A673 (cell line): ENCODE measurements around the gene ARSI. TPM values are rescaled to one million over a fixed set of nuclear protein-coding genes. Genes with fewer than 3 reads are reported as not detected.

Experiments used
- BruUV-seq: library from RNA; stranded (reverse); fragments of 400-500 nt; replicated peaks from 2 replicates; lab custom pipeline; 2021; lab: Mats Ljungman, UMichigan
- CTCF ChIA-PET: fragments of 300-600 bp; sonication (Branson Sonifier 250); formaldehyde crosslinking; loops from one replicate; lab custom pipeline; 2022; ENCODE audit warnings: antibody characterized with exemption; lab: Charles Lee
- POLR2A ChIA-PET: fragments of 300-600 bp; sonication (Branson Sonifier 250); formaldehyde crosslinking; loops from one replicate; lab custom pipeline; 2022; ENCODE audit warnings: antibody characterized with exemption; ENCODE audit not compliant: low non-redundant PET; lab: Charles Lee
- DNase-seq: peaks from one replicate; pipeline ENCODE4 v3.0.0-alpha.2; 2015; ENCODE audit warnings: low spot score
- H3K27ac ChIP-seq: fragments of 200-600 bp; sonication (generic); 2 replicates; pipeline ENCODE4 v1.5.1; 2016; ENCODE audit warnings: mixed run types, low read depth, mild to moderate bottlenecking, mixed read lengths, antibody characterized with exemption, low read length; ENCODE audit not compliant: poor library complexity, severe bottlenecking
- H3K27me3 ChIP-seq: fragments of 200-600 bp; sonication (generic); replicated peaks from 2 replicates; pipeline ENCODE4 v1.6.1; 2017; ENCODE audit warnings: mixed run types, low read depth, mild to moderate bottlenecking, mixed read lengths, antibody characterized with exemption, low read length; ENCODE audit not compliant: insufficient read depth, poor library complexity
- H3K36me3 ChIP-seq: fragments of 200-600 bp; sonication (generic); 2 replicates; pipeline ENCODE4 v1.6.1; 2016; ENCODE audit warnings: mixed run types, mild to moderate bottlenecking, mixed read lengths, antibody characterized with exemption, low read length; ENCODE audit not compliant: insufficient read depth, poor library complexity, severe bottlenecking
- H3K4me1 ChIP-seq: fragments of 200-600 bp; sonication (generic); 2 replicates; pipeline ENCODE4 v1.6.1; 2017; ENCODE audit warnings: mixed run types, mild to moderate bottlenecking, mixed read lengths, antibody characterized with exemption, low read length; ENCODE audit not compliant: insufficient read depth, poor library complexity, severe bottlenecking
- H3K4me3 ChIP-seq: fragments of 200-600 bp; sonication (generic); 2 replicates; pipeline ENCODE4 v1.5.1; 2016; ENCODE audit warnings: low read depth, mixed run types, mild to moderate bottlenecking, mixed read lengths, low read length; ENCODE audit not compliant: poor library complexity, severe bottlenecking
- H3K9me3 ChIP-seq: fragments of 200-600 bp; sonication (generic); 2 replicates; pipeline ENCODE4 v1.6.1; 2016; ENCODE audit warnings: mixed run types, low read depth, mild to moderate bottlenecking, mixed read lengths, antibody characterized with exemption, low read length; ENCODE audit not compliant: poor library complexity, severe bottlenecking
- EZH2 ChIP-seq: fragments of 200-600 bp; sonication (generic); IDR thresholded peaks from 2 replicates; pipeline ENCODE4 v1.6.1; 2017; ENCODE audit warnings: borderline replicate concordance, low read depth, mild to moderate bottlenecking, mixed read lengths, antibody characterized with exemption, low read length; ENCODE audit not compliant: poor library complexity, severe bottlenecking
- intact Hi-C: fragments of 100-400 bp; cut with micrococcal nuclease; formaldehyde crosslinking; loops from one replicate; pipeline ENCODE4 v1.10.0; 2022; ENCODE audit not compliant: unreplicated experiment
- total RNA-seq: library from RNA; stranded (reverse); gene quantifications from 2 replicates; pipeline ENCODE4 v1.2.3, GENCODE V29; 2021
- TF ChIP-seq, protein P1 (sequence below): fragments of 300-800, 200-600 bp; sonication (generic); conservative IDR thresholded peaks from 2 replicates; pipeline ENCODE4 v1.5.1; 2017; ENCODE audit warnings: low read depth, mild to moderate bottlenecking, antibody characterized with exemption, low read length, moderate library complexity, mixed read lengths

Gene ARSI
- total RNA-seq, 1 experiment from 2014 or later = 0.30 TPM

DNA sequence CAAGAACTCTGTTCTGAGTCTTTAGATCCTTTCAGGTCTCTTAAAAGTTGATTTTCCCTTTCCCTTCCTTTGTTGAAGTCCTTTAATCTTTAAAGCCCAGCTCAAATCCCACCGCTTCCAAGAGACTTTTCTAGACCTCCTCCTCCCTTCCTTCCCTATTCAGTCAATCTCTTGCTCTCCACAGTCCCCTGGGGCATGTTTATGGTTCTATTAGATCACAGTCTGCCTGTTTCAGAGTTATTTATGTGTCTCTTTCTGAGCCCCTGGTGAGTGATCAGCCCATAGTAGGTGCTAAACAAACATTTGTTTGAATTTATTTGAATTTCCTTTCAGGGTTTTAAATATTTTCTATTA is 7.2 kb upstream of the ARSI start:
- Histone ChIP-seq H3K36me3 (no peaks in the 10 kb centered on the region), H3K4me3 (no peak overlapping the region), H3K27ac (no peak overlapping the region), H3K9me3 (no peaks in the 10 kb centered on the region), H3K27me3 (no peaks in the 10 kb centered on the region), H3K4me1 (peaks cover 8% of the 10 kb centered on the region)
- BruUV-seq = no TSS peak
- intact Hi-C loops = no loop called here
- DNase-seq = peak; percentile 30
- TF ChIP-seq EZH2 = no peak
- TF ChIP-seq, protein P1, sequence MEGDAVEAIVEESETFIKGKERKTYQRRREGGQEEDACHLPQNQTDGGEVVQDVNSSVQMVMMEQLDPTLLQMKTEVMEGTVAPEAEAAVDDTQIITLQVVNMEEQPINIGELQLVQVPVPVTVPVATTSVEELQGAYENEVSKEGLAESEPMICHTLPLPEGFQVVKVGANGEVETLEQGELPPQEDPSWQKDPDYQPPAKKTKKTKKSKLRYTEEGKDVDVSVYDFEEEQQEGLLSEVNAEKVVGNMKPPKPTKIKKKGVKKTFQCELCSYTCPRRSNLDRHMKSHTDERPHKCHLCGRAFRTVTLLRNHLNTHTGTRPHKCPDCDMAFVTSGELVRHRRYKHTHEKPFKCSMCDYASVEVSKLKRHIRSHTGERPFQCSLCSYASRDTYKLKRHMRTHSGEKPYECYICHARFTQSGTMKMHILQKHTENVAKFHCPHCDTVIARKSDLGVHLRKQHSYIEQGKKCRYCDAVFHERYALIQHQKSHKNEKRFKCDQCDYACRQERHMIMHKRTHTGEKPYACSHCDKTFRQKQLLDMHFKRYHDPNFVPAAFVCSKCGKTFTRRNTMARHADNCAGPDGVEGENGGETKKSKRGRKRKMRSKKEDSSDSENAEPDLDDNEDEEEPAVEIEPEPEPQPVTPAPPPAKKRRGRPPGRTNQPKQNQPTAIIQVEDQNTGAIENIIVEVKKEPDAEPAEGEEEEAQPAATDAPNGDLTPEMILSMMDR = no peak
- POLR2A ChIA-PET = interaction anchor here (0.5 kb wide), 1 partner anchor 686 kb away, joined by 4 read pairs; no protein-coding TSS in a partner anchor
- CTCF ChIA-PET = no interaction called here

DNA sequence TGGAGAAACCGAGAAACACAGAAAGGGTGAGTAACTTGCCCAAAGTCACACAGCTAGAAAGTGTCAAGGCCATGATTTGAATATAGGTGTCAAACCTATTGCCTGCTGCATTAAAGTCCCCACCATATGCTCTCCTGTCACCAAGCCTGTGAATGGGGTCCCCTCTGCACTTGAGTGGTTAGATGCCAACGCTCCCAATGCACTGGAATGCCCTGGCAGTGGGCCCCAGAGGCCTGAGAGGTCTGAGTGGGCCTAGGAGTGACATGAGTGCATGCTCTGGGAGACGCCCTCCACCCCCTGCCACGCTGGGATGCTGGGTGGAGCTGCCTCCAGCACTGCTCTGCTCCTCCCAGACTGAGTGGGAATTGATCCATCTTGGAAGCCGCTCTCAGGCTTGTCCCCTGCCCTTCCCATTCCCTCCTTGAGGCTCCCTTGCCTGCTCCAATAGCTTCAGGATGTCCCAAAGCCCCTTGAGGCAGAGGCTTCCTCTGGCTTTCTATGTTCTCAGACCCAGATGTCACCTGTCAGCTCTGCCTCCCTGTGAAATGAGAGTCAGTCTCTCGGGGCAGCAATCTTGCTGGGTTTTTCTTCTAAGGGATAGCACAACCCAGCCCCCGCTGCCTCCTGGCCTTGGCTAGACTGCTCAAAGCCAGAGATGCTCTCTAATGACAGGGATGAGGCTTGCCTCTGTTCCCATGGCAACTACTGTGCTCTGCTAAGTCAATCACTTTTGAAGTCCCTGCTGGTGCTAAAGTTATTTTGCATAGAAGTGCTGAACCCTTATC is 6.6 kb upstream of the ARSI start:
- CTCF ChIA-PET = no interaction called here
- no TSS peak for BruUV-seq
- POLR2A ChIA-PET = interaction anchor here (0.5 kb wide), 1 partner anchor 686 kb away, joined by 4 read pairs; no protein-coding TSS in a partner anchor

DNA sequence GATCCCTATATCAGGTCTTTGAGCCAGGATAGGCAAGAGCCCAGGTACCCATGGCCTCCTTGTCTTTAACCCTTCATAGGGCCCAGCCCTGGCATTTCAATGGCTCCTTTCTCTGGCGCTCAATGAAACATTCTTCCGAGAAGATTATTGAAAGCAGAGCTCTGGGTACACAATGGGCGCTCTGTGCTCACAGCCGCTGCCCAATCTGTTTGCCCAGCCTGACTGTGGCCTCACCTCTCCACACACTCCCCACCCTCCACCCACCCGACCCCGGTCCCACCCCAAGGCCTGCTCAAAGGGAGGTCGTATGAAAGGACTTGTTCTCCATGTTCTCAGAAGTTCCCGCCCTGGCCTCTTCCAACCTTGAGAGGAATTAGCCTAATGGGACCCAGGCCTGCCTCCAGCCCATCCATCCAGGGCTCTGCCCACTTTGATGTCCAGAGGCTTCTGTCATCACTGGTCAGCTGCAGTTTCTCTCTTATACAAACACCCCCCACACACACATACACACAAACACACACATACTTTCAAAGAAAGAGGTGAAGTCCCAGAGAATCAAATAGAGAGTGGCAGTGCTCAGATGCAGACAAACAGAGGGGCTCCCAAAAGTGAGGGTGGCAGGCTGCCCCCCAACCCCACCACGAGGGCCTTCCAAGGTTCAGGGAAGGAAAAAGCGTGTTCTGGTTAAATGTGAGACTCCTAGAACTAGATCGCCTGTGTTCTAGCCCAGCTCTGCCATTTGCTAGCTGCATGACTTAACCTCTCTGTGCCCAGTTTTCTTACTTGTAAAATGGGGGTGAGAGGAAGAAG is 5.1 kb upstream of the ARSI start:
- H3K4me1 ChIP-seq = peaks cover 8% of the 10 kb centered on the region
- DNase-seq = no peak
- ChIA-PET POLR2A (no interaction called here), CTCF (no interaction called here)
- no peak overlapping the region for H3K27ac ChIP-seq
- H3K9me3 ChIP-seq = no peaks in the 10 kb centered on the region
- H3K36me3 ChIP-seq = no peaks in the 10 kb centered on the region
- TF ChIP-seq, protein P1 = no peak
- TF ChIP-seq EZH2 = no peak
- intact Hi-C loops = no loop called here
- H3K27me3 ChIP-seq = no peaks in the 10 kb centered on the region
- no TSS peak for BruUV-seq
- H3K4me3 ChIP-seq = no peak overlapping the region

More for the DNA sequence above, 6.6 kb upstream of the ARSI start:
- no peaks in the 10 kb centered on the region for H3K27me3 ChIP-seq
- no peaks in the 10 kb centered on the region for H3K36me3 ChIP-seq
- no peak for DNase-seq
- no peak overlapping the region for H3K4me3 ChIP-seq
- intact Hi-C loops = no loop called here
- H3K27ac ChIP-seq = no peak overlapping the region
- H3K9me3 ChIP-seq = no peaks in the 10 kb centered on the region
- TF ChIP-seq, protein P1 = no peak
- TF ChIP-seq EZH2 = no peak
- peaks cover 8% of the 10 kb centered on the region for H3K4me1 ChIP-seq
